ENCODE results near the gene COL1A2.

- no peak for TF ChIP-seq CTCF (IDR thresholded peaks at IDR 0.05; ENCODE audit: poor library complexity, severe bottlenecking)
- TF ChIP-seq TAF1 (IDR thresholded peaks at IDR 0.05; ENCODE audit: low read depth) = no peak
- TF ChIP-seq RAD21 (conservative IDR thresholded peaks at IDR 0.05) = no peak
- no peak for TF ChIP-seq EZH2 (IDR thresholded peaks at IDR 0.05; ENCODE audit: borderline replicate concordance, insufficient read depth, low read length, poor library complexity, severe bottlenecking)
- TF ChIP-seq REST (IDR thresholded peaks at IDR 0.05; ENCODE audit: borderline replicate concordance) = no peak
- no peak for TF ChIP-seq POLR2AphosphoS5 (IDR thresholded peaks at IDR 0.05)
- no peak for TF ChIP-seq EP300 (conservative IDR thresholded peaks at IDR 0.05; ENCODE audit: poor library complexity, severe bottlenecking)
- no peak for TF ChIP-seq SMC3 (conservative IDR thresholded peaks at IDR 0.05; ENCODE audit: poor library complexity)
- TF ChIP-seq MXI1 (conservative IDR thresholded peaks at IDR 0.05; ENCODE audit: poor library complexity, severe bottlenecking) = no peak
Measured at GRCh38 chr7:94348142-94348541, 46.6 kb upstream of the COL1A2 start.
